ENCODE measurements around the gene HEATR5A.
"Not testable (repeated sequence)": the region's sequence is repeated elsewhere in the genome, so short reads cannot be mapped to it uniquely, and the experiment has no call there.

DNA sequence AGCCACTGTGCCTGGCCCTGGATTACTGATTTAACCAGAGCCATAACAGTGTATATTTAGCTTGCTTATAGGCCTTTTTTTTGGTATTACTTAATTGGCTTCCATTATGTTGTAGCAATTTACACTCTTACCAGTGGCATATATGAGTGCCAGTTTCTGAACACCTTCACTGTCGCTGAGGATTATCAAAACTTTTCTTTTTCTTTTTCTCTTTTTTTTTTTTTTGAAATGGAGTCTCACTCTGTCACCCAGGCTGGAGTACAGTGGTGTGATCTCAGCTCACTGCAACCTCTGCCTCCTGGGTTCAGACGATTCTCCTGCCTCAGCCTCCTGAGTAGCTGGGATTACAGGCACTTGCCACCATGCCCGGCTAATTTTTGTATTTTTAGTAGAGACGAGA, 164.4 kb downstream of the HEATR5A start:
- not testable (repeated sequence) for TF ChIP-seq ZNF431 (CRISPR knock-in tag; IDR thresholded peaks at IDR 0.05; ENCODE audit: borderline replicate concordance, low read depth); ZFP36 (IDR thresholded peaks at IDR 0.05; ENCODE audit: borderline replicate concordance, low read depth, low read length, partially characterized antibody); CTCF (CRISPR knock-in tag; IDR thresholded peaks at IDR 0.05); NFIC (IDR thresholded peaks at IDR 0.05; ENCODE audit: low read length); ZNF660 (CRISPR knock-in tag; IDR thresholded peaks at IDR 0.05; ENCODE audit: borderline replicate concordance, low read depth); ATF7-NPFF (CRISPR knock-in tag; IDR thresholded peaks at IDR 0.05; ENCODE audit: low read depth)
